ENCODE data around the gene NDUFS1. TPM values are rescaled to one million over a fixed set of nuclear protein-coding genes. Genes with fewer than 3 reads are reported as not detected.
"Not testable (repeated sequence)": the region's sequence is repeated elsewhere in the genome, so short reads cannot be mapped to it uniquely, and the experiment has no call there.

The NDUFS1 gene
- total RNA-seq, 4 donors from 2014 or later = 50.9 to 162 (median 82.8) TPM

GRCh38 chr2:206190689-206191088 lies 31.4 kb upstream of the NDUFS1 start:
- Histone ChIP-seq H3K27ac (no peak overlapping the region), H3K36me3 (no peaks in the 10 kb centered on the region), H3K9me3 (no peaks in the 10 kb centered on the region), H3K27me3 (no peaks in the 10 kb centered on the region), H3K4me3 (replicated peaks in 1 of 3) (no peak overlapping the region), H3K4me1 (no peaks in the 10 kb centered on the region)
- WGBS, 2 donors = 87 to 90% methylated on average over 5 of the region's 5 CpGs
- intact Hi-C loops (cut with DNase I) = no loop called here
- no peak for DNase-seq
- TF ChIP-seq, protein P1, sequence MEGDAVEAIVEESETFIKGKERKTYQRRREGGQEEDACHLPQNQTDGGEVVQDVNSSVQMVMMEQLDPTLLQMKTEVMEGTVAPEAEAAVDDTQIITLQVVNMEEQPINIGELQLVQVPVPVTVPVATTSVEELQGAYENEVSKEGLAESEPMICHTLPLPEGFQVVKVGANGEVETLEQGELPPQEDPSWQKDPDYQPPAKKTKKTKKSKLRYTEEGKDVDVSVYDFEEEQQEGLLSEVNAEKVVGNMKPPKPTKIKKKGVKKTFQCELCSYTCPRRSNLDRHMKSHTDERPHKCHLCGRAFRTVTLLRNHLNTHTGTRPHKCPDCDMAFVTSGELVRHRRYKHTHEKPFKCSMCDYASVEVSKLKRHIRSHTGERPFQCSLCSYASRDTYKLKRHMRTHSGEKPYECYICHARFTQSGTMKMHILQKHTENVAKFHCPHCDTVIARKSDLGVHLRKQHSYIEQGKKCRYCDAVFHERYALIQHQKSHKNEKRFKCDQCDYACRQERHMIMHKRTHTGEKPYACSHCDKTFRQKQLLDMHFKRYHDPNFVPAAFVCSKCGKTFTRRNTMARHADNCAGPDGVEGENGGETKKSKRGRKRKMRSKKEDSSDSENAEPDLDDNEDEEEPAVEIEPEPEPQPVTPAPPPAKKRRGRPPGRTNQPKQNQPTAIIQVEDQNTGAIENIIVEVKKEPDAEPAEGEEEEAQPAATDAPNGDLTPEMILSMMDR (IDR thresholded peaks at IDR 0.05) = no peak
- TF ChIP-seq POLR2A (IDR thresholded peaks at IDR 0.05) = no peak

DNA sequence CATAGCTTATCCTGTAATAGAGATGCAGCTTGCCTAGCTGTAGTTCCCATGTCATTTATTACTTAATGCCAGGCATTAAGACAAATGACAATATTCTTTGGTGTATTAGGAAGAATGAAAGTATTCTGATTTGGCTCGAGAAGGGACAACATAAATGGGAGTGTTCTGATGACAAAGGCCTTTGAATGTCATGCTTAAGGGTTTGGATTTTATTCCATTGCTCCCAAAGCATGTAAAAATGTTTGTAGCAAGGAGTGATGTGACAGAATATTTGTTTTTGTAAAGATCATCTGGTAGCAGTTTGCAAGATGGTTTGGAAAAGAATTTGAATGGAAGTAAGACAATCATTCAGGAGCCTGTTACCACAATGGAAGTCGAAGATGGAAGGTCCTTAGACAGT lies 30.9 kb upstream of the NDUFS1 start:
- intact Hi-C loops (cut with DNase I) = no loop called here

GRCh38 chr2:206189691-206190090 lies 30.4 kb upstream of the NDUFS1 start:
- 53 to 55% methylated on average over 3 of the region's 3 CpGs for WGBS, 2 donors
- intact Hi-C loops (cut with DNase I) = no loop called here
- TF ChIP-seq, protein P1 (IDR thresholded peaks at IDR 0.05) = no peak
- no peak for TF ChIP-seq POLR2A (IDR thresholded peaks at IDR 0.05)

More for the DNA sequence above, 30.9 kb upstream of the NDUFS1 start:
- 79 to 88% methylated on average over 2 of the region's 2 CpGs for WGBS, 2 donors
- no peak for TF ChIP-seq POLR2A (IDR thresholded peaks at IDR 0.05)
- TF ChIP-seq, protein P1 (IDR thresholded peaks at IDR 0.05) = no peak
- no peaks in the 10 kb centered on the region for H3K27me3 ChIP-seq
- DNase-seq = no peak
- no peak overlapping the region for H3K4me3 ChIP-seq (replicated peaks in 1 of 3)
- H3K4me1 ChIP-seq = no peaks in the 10 kb centered on the region
- no peaks in the 10 kb centered on the region for H3K36me3 ChIP-seq
- no peak overlapping the region for H3K27ac ChIP-seq
- no peaks in the 10 kb centered on the region for H3K9me3 ChIP-seq

GRCh38 chr2:206181526-206181925 lies 22.3 kb upstream of the NDUFS1 start:
- WGBS, 2 donors = 91 to 92% methylated on average over 6 of the region's 6 CpGs
- H3K4me1 ChIP-seq; H3K27me3 ChIP-seq; DNase-seq; H3K36me3 ChIP-seq; intact Hi-C loops (cut with DNase I); H3K4me3 ChIP-seq (replicated peaks in 1 of 3); H3K27ac ChIP-seq; H3K9me3 ChIP-seq: not testable (repeated sequence)

More at GRCh38 chr2:206189691-206190090, 30.4 kb upstream of the NDUFS1 start:
- Histone ChIP-seq H3K27me3 (no peaks in the 10 kb centered on the region), H3K36me3 (no peaks in the 10 kb centered on the region), H3K4me3 (replicated peaks in 1 of 3) (no peak overlapping the region), H3K4me1 (no peaks in the 10 kb centered on the region), H3K27ac (no peak overlapping the region), H3K9me3 (no peaks in the 10 kb centered on the region)
- no peak for DNase-seq

GRCh38 chr2:206176901-206177300 lies 17.7 kb upstream of the NDUFS1 start:
- H3K36me3 ChIP-seq = no peaks in the 10 kb centered on the region
- H3K27me3 ChIP-seq = no peaks in the 10 kb centered on the region
- DNase-seq = no peak
- TF ChIP-seq, protein P1 (IDR thresholded peaks at IDR 0.05) = no peak
- TF ChIP-seq POLR2A (IDR thresholded peaks at IDR 0.05) = no peak
- 65 to 78% methylated on average over 3 of the region's 3 CpGs for WGBS, 2 donors
- intact Hi-C loops (cut with DNase I) = no loop called here
- H3K9me3 ChIP-seq = no peaks in the 10 kb centered on the region
- H3K27ac ChIP-seq = no peak overlapping the region
- no peak overlapping the region for H3K4me3 ChIP-seq (replicated peaks in 1 of 3)
- H3K4me1 ChIP-seq = no peaks in the 10 kb centered on the region

DNA sequence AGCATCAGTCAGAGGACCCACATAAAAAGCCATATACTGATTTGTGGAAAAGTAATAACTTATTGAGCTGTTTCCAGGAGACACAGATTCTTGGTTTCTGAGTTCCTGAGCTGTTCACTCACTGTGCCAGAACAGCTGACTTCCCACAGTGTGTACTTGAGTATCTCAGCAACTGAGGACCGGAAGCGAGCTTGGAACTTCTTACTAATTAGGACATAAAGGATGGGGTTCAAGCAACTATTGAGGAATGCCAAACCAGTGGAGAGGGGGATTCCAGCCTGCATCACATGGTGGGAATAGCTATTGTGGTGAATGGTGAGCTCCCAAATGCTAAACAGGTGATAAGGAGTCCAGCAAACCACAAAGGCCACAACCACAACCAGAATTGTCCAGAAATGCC lies 16.9 kb upstream of the NDUFS1 start:
- no peak overlapping the region for H3K4me3 ChIP-seq (replicated peaks in 1 of 3)
- DNase-seq = no peak
- no peaks in the 10 kb centered on the region for H3K9me3 ChIP-seq
- no peaks in the 10 kb centered on the region for H3K27me3 ChIP-seq
- no peak for TF ChIP-seq POLR2A (IDR thresholded peaks at IDR 0.05)
- TF ChIP-seq, protein P1 (IDR thresholded peaks at IDR 0.05) = no peak
- H3K4me1 ChIP-seq = no peaks in the 10 kb centered on the region
- no peak overlapping the region for H3K27ac ChIP-seq
- intact Hi-C loops (cut with DNase I) = no loop called here
- H3K36me3 ChIP-seq = no peaks in the 10 kb centered on the region
- WGBS, 2 donors = 82 to 93% methylated on average over 2 of the region's 2 CpGs

All from thyroid gland (tissue), 4 donors.